Activated CD8-positive, alpha-beta memory T cell treated with anti-CD3 and anti-CD28 coated beads for 36 hours (primary cell): ENCODE results near the gene EXD3. TPM values are rescaled to one million over a fixed set of nuclear protein-coding genes. Genes with fewer than 3 reads are reported as not detected.

ENCODE experiments used
- CTCF ChIA-PET: fragments of 350-600 bp; sonication (Branson Sonifier 250); formaldehyde crosslinking; loops from one replicate; lab custom pipeline; 2021; ENCODE audit warnings: antibody characterized with exemption; lab: Charles Lee
- POLR2A ChIA-PET: fragments of 350-600 bp; sonication (Branson Sonifier 250); formaldehyde crosslinking; loops from one replicate; lab custom pipeline; 2021; ENCODE audit warnings: antibody characterized with exemption; lab: Charles Lee
- total RNA-seq, 2 experiments: library from RNA; stranded (reverse); gene quantifications; one replicate each; pipeline ENCODE4 v1.2.3, GENCODE V29; 2021

EXD3 gene
- total RNA-seq, 2 experiments from 2014 or later = 3.4 to 3.7 TPM

GRCh38 chr9:137365552-137366444 is 57.2 kb downstream of the EXD3 start:
- ChIA-PET POLR2A (no interaction called here), CTCF (no interaction called here)

- CTCF ChIA-PET = interaction anchor here (0.6 kb wide), 1 partner anchor 312 kb away, joined by 3 read pairs; no protein-coding TSS in a partner anchor
- POLR2A ChIA-PET = no interaction called here
Observed at GRCh38 chr9:137365056-137365455, 57.9 kb downstream of the EXD3 start.

GRCh38 chr9:137359850-137360249 is 63.1 kb downstream of the EXD3 start:
- ChIA-PET POLR2A (no interaction called here), CTCF (no interaction called here)

DNA sequence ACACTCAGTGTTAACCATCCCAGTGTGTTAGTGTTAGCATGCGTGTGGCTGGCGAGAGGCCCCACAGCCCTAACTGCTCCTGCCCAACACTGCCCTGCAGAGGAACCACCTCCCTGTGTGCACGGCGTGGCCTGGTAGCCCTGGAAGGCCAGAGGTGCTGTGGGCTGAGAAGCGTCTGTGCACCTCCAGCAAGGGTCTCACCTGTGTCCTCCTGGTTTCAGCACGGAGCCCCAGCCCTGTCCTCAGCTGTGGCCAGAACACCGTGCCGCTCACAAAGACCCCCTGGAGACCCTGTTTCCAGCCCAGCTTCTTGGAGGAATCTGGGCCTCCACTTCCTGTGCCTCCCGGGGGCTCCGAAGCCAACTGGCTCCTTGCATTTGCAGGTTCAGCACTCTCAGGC is 64.8 kb downstream of the EXD3 start:
- POLR2A ChIA-PET = no interaction called here
- CTCF ChIA-PET = no interaction called here

DNA sequence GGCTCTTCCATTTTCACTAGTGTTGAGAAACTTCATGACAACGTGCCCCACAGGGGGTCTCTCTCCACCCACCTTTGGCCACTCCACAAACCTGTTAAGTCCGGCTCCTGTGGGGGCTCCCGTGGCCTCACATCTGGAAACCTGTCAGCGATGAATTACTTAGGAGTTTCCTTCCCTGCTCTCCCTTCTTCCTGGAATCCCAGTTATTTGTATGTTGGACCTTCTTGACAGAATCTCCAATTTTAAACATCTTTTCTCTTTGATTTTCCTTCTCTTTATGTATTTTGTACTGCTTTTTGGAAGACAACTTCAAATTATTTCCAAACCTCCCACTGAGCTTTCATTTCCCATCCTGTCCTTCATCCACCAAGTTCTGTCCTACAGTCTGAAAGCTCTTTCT is 65.8 kb downstream of the EXD3 start:
- ChIA-PET CTCF (interaction anchor here (0.6 kb wide), 1 partner anchor 21 kb away, joined by 3 read pairs; no protein-coding TSS in a partner anchor), POLR2A (no interaction called here)

DNA sequence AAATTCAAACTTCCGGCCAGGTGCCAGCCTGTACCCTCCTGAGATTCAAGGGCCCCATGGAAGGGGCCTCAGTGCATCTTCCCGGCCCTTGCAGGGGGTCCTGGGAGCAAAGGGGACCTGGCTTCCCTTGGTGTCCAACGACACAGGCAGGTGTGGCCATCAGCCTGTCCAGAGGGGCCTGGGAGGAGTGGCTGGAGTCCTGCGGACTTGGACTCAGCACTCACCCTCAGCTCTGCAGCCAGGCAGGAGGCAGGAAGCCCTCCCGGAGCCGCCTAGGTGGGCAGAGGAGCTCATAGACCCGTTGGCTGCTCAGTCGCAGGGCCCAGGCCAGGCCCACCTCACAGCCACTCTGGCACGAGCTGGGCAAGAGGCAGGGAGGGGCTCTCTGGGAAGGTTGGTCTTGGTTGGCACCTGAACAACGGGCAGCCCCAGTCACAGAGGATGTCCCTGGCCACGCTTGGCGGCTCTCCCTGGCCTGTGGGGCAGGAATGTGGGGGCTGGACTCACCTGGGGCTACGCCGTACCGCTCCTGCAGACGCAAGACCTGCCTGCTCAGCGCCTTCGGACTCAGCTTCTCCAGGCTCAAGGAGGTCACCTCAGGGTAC is 67.1 kb downstream of the EXD3 start:
- POLR2A ChIA-PET = no interaction called here
- CTCF ChIA-PET = no interaction called here

- ChIA-PET CTCF (no interaction called here), POLR2A (no interaction called here)
Observed at GRCh38 chr9:137354845-137355760, 67.9 kb downstream of the EXD3 start.

DNA sequence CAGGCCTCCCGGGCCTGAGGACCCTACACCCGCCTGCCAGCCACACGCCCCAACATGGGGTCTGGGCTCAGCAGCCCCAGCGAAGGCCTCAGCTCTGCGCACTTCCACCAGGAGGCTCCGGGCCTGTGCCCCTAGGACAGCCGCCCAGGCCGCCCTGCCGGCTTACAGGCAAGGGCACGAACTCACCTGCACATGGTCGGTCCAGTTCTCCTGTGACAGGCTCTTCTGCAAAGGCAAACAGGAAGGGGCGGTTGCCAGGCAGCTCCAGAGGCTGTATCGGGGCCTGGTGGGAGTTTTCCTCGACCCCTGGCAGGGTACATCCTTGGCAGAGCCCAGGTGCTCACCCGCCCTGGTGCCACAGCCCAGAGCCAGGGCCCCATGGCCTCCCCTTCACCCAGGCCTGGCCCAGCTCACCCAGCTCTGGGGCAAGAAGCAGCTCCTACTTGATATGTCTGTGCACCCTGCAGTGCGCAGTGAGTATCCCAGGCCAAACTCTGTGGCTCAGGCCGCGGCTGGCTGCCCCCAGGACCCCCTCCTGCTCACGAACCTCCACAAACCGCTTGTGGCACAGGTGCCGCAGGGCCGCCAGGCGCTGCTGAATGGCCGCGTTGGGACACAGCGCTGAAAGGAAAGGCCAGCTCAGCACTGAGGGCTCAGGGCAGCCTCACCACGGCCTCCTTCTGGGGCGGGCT is 68.7 kb downstream of the EXD3 start:
- CTCF ChIA-PET = no interaction called here
- POLR2A ChIA-PET = no interaction called here

DNA sequence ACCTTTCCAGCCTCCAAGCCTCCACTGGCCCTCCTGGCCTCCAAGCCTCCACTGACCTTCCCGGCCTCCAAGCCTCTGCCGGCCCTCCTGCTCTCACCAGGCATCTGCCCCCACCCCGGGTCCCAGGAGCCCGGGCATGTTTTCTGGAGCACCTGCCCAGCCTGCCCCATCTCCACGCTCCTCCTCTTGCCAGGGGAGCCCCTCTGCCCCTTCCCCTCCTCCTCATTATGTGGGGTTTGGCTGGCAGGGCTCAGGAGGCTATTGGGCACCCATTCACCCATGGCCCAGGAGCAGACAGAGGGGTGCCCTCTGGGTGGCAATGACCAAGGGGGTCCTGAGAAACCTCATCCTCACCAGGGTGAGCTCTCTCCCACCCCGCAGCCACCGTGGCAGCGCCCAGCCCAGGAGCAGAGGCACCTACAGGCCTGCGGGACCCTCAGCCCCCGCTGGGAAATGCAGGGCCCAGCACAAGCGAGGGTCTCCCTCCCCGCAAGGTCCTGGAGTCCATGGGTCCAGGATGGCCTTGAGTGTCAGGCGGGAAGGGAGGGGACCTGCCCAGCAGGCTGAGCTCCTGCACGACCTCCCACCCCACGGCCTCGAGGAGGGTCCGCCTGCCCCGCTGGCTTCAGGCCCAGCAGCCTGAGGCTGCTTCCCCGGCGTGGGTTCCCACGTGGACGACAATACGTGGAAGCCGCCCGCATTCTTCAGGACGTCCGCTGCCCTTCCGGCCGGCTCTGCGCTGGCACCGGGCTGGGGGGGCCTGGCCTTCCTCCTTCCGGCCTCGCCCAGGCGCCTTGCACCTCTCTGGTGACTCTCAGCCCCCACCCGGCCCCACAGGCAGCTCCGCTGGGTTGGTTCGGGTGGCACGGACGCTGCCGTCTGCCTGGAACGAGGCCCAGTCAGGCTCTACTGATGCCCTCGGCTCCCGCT is 69.5 kb downstream of the EXD3 start:
- ChIA-PET CTCF (no interaction called here), POLR2A (no interaction called here)

DNA sequence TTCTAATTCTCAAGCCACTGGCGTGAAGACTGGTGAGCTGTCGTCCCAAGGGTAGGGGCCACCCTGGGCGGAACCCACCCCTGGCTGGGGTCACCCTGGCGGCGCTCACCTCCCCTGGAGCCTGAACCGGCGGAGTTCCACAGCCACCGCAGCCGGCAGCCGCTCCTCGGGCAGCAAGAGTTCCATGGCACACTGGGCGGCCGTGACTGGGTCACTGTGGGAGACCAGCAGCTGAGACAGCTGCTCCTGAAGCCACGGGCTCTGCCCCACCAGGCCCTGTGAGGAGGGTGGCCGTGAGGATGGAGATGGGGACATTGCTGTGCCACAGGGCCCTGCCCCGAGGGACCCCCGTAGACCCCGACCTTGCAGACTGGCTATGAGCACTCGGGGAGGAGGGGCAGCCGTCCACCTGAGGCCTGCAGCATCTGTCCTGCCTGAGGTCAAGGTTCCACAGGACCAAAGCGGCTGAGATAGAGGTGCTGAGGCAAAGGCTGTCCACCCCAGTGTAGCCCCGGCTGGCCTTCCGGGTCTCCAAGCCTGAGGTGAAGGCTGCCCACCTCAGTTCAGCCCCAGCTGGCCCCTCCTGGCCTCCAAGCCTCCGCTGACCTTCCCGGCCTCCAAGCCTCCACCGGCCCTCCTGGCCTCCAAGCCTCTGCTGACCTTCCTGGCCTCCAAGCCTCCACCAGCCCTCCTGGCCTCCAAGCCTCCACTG is 70.3 kb downstream of the EXD3 start:
- ChIA-PET CTCF (no interaction called here), POLR2A (no interaction called here)

DNA sequence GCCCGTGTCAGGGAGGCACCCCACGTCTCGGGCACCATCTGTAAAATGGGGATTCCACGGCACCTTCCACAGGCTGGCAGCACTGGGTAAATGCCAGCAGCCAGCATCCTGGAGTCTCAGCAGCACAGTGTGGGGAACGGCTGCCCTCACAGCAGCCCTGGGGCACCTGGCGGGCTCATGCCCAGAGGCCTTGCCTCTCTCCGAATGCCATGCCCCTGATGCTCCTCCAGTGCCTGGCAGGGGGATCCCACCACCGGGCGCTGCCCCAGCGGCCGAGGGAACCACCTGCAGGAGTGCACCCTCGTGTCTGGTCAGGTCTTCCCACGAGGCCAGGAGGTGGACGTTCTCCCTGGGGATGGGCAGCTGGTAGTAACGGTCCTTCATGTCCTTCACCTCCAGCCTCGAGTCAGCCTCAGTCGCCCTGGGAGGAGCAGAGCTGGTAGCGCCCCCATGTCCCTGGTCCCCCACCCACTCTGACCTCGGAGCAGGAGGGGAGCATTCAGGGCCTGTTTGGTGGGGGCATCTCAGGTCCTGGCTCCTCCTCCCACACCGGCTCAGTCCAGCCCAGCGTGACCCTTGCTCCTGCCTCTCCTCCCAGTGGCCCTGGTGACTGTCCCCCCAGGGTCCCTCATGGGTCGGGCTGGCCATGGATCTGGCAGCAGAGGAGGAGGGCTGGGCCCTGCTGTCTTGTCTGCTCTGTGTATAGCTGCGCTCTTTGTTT is 71.0 kb downstream of the EXD3 start:
- CTCF ChIA-PET = no interaction called here

DNA sequence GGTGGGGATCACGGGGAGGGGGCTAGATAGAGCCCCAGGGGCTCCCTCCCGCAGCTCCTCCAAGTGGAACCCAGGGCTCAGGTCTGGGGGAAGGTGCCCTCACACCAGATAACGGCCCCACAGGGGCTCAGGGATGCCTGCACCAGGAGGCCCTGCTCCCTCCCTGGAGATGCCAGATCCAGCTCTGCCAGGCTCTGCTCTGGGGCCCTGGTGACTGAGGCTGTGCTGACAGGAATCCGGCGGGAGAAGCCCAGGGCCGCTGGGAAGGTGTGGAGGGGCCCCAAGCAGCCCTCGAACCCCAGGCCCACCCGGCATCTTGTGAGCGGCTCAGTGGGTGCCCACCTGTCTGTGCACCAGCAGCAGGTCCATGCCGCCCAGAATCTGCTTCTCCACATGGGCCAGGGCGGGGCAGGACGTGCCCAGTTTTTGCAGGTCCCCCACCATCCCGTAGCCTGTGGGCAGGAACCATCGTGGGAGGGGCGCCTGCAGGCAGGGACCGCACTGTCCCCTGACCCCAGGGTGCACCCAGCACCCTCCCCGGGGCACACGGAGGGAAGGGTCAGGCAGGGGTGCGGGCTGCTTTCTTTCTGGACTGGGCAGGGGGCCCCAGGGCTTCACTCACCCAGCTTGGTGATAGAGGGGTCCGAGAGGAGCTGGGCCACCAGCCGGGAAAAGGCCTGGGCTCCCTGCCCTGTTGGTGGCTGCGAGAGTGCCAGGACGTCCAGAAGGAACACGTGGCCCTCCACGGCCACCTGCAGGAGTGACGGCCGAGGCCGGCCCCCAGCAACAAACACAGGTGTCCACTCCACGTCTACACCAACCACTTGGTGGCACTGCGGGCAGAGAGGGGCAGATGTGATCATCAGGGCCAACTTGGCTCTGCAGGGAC is 72.0 kb downstream of the EXD3 start:
- CTCF ChIA-PET = no interaction called here
- POLR2A ChIA-PET = no interaction called here

More for the DNA sequence above, 71.0 kb downstream of the EXD3 start:
- POLR2A ChIA-PET = no interaction called here

GRCh38 chr9:137349471-137350033 is 73.4 kb downstream of the EXD3 start:
- ChIA-PET POLR2A (no interaction called here), CTCF (no interaction called here)

DNA sequence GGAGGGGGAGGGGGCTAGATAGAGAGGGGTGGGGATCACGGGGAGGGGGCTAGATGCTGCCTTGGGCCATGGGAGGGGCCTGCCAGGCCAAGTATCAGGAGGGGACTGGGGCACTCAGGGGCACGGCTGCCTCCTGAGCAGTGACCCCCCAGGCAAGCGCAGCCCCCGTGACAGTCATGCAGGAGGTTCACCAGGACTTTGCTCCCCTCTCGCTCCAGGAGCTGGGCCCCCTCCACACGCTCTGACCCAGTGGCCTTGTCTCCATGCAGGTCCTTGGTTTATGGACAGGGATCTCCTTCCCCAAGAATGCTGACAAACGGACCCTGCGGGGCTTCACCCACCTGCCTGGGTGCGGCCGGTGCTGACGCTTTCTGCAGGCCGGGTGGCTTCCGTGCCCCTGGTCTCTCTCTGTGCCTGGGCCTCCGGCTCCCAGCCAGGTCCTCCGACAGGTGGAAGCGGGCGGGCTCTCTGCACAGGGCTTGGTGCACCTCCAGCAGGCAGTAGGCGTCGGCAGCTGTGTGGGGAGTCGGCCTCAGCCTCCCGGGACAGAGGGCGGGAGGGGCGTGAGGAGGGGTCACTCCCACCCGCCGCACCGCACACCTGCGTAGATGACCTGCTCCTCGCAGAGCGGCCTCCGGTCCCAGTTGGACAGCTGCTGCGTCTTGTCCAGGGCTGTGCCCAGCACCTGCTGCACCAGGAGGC is 74.0 kb downstream of the EXD3 start:
- POLR2A ChIA-PET = no interaction called here
- CTCF ChIA-PET = no interaction called here

DNA sequence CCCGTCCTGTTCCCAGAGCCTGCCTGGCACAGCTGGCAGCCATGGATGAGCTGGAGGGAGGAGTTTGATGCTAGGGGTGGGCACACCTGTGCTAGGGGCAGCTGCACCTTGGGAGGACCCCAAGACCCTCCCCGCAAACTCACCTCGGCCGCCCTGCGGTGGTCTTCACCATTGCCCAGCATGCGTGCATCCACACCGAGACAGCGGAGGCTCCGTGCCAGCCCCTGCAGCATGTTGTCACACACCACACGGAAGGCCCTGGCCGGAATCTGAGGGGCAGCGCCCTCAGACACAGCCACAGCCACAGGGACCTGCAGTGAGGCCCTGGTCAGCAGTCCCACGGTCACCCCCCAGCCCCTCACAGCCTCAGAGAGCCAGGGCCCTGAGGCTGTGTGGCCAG is 75.0 kb downstream of the EXD3 start:
- ChIA-PET POLR2A (no interaction called here), CTCF (no interaction called here)
